Measurements from ENCODE around the gene TNKS2. TPM values are rescaled to one million over a fixed set of nuclear protein-coding genes. Genes with fewer than 3 reads are reported as not detected.
A peak's percentile ranks its signal among the peaks of the same experiment; 100 is the strongest.

TNKS2 gene
- total RNA-seq, 5 donors from 2014 or later (not counting 1 experiment from before 2014, with no cell fraction given), result 41.0 to 53.7 (median 47.6) TPM

DNA sequence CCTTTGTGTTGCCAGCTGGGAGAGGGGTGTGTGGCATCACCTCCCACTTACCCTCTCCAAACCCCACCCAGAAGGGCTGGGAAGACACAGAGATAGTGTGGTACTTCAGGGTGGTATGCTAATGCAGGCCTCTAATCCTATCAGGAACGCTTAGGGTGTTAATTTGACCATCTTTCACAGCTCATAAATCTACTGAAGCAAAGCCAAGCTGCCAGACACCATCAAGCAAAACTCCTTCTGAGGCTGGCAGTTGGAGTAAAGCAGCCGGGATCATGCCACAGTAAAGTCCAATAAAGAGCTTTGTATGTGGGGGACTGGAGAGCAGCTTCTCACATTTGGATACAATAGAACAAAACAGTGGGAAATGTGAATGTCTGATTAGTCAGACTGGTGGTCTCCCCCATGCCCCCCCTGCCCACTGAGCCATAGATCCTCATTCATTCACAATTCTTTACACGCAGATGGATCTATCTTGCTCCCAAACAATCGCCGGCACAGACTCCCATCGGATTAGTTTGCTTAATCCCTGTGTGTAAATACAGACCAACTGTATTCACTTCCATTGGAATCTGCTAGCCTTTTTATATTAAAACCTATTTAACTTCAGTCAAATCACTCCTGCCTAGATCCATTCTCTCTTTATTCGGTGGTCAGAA, 81.4 kb downstream of the TNKS2 start:
- H3K4me3 Mint-ChIP-seq, result no peak overlapping the region
- CTCF ChIA-PET, result no interaction called here
- no peaks in the 10 kb centered on the region for H3K36me3 ChIP-seq (ENCODE audit: control insufficient read depth in 2 of 2, extremely low read depth in 1 of 2, insufficient read depth in 1 of 2, low read length in 1 of 2)
- WGBS (ENCODE audit: insufficient coverage), result 83% methylated on average over 4 of the region's 7 CpGs
- H3K27me3 Mint-ChIP-seq, result no peaks in the 10 kb centered on the region
- H3K27ac Mint-ChIP-seq, result no peak overlapping the region
- no peaks in the 10 kb centered on the region for H3K4me1 ChIP-seq (ENCODE audit: control insufficient read depth in 1 of 2, extremely low read depth in 1 of 2, insufficient read depth in 2 of 2, low read length in 2 of 2)
- H3K4me1 Mint-ChIP-seq, result no peaks in the 10 kb centered on the region
- H3K27ac ChIP-seq (ENCODE audit: low read length), result no peak overlapping the region
- ATAC-seq (replicated peaks in 1 of 4) (no peak), DNase-seq (no peak)
- H3K27me3 ChIP-seq (replicated peaks in 1 of 2; ENCODE audit: control insufficient read depth in 2 of 2, extremely low read depth in 1 of 2, insufficient read depth in 2 of 2, low read length in 1 of 2), result no peaks in the 10 kb centered on the region
- peaks cover 0 to 7% (median 3%) of the 10 kb centered on the region in 3 donors for H3K9me3 Mint-ChIP-seq
- no peak overlapping the region for H3K4me3 ChIP-seq (ENCODE audit: control insufficient read depth in 1 of 2, extremely low read depth in 1 of 2, low read length in 1 of 2)
- POLR2A ChIA-PET, result interaction anchor here in 1 of 2 donors (0.6 kb wide), 1 partner anchor 629 kb away, joined by 3 read pairs; no protein-coding TSS in a partner anchor
- H3K36me3 Mint-ChIP-seq, result peaks cover 5% of the 10 kb centered on the region
- H3K9me3 ChIP-seq, result no peaks in the 10 kb centered on the region

DNA sequence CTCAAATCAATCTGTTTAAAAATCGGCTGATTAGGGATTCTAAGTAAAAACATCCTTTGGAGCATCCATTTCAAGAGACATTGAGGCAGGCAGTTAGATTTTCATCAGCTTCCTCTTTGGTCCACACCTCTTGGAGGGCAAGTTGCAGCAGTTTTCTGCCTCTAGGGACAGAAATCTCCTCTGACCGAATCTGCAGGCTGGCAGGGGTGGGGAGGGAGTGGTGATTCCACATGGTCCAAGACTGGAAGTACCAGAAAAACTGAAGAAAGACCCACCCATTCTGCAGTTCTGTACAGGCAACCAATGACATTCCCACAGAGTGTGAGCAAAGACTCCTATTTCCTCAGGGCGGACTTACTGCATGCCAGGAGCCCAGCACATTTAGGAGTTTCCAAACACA, 82.1 kb downstream of the TNKS2 start:
- no peaks in the 10 kb centered on the region for H3K4me1 Mint-ChIP-seq
- no peaks in the 10 kb centered on the region for H3K9me3 ChIP-seq
- H3K27me3 ChIP-seq (replicated peaks in 1 of 2; ENCODE audit: control insufficient read depth in 2 of 2, extremely low read depth in 1 of 2, insufficient read depth in 2 of 2, low read length in 1 of 2), result no peaks in the 10 kb centered on the region
- peaks cover 0 to 7% (median 3%) of the 10 kb centered on the region in 3 donors for H3K9me3 Mint-ChIP-seq
- WGBS (ENCODE audit: insufficient coverage), result 100% methylated on average over 1 of the region's 3 CpGs
- H3K36me3 ChIP-seq (ENCODE audit: control insufficient read depth in 2 of 2, extremely low read depth in 1 of 2, insufficient read depth in 1 of 2, low read length in 1 of 2), result no peaks in the 10 kb centered on the region
- H3K27ac ChIP-seq (ENCODE audit: low read length), result no peak overlapping the region
- no peak overlapping the region for H3K27ac Mint-ChIP-seq
- H3K27me3 Mint-ChIP-seq, result no peaks in the 10 kb centered on the region
- no peak for DNase-seq
- H3K4me3 Mint-ChIP-seq, result no peak overlapping the region
- CTCF ChIA-PET, result no interaction called here
- no peak for ATAC-seq (replicated peaks in 1 of 4)
- peaks cover 5% of the 10 kb centered on the region for H3K36me3 Mint-ChIP-seq
- POLR2A ChIA-PET, result interaction anchor here in 1 of 2 donors (0.6 kb wide), 2 partner anchors 51 to 630 kb away, joined by 3 to 4 read pairs; no protein-coding TSS in a partner anchor
- H3K4me1 ChIP-seq (ENCODE audit: control insufficient read depth in 1 of 2, extremely low read depth in 1 of 2, insufficient read depth in 2 of 2, low read length in 2 of 2), result no peaks in the 10 kb centered on the region
- H3K4me3 ChIP-seq (ENCODE audit: control insufficient read depth in 1 of 2, extremely low read depth in 1 of 2, low read length in 1 of 2), result no peak overlapping the region

DNA sequence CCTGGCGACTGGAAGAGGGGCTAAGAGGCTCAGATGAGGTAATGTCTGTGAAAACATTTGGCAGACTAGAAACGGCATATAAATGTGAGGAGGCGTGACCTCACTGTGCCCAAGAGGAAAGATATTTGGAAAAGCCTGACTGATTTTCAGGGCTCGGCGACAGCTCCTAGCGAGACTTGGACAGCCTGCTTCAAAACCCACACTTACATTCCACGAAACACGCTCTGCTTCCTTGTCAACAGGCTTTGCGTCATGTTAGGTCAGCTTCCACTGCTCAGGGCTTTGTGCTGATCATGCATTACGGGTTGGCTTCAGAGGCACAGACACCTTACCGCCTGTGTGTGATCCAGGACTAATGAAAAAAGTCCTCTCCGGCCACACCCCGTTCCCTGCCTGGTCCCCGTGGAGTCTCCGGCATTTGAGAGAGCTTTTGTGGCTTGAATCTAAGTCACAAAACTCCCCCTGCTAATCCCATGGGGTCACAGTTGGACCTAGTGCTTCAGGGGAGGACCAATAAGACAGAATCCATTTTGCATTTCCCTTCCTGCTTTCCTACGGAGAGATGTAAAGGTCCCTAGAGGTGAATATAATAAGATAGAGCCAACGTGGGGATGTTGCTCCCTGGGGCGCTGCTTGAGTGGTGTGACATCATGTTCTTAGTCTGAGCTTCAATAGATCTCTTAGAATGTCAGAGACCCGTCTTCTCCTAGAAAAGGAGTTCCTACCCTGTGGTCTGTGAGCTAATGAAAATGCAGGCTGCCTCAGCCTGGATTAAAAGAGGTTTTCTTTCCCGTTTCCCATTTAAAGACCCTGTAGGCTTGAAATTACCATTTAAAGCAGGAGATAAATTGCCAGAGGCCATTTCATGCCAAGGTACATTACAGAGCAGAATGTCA, 85.6 kb downstream of the TNKS2 start:
- Mint-ChIP-seq H3K9me3 (peaks cover 0 to 7% (median 3%) of the 10 kb centered on the region in 3 donors), H3K27ac (no peak overlapping the region), H3K36me3 (peaks cover 5% of the 10 kb centered on the region), H3K27me3 (no peaks in the 10 kb centered on the region), H3K4me3 (no peak overlapping the region), H3K4me1 (peaks cover 8 to 10% (median 9%) of the 10 kb centered on the region in 3 donors)
- WGBS (ENCODE audit: insufficient coverage), result 90% methylated on average over 20 of the region's 20 CpGs
- DNase-seq (no peak), ATAC-seq (replicated peaks in 1 of 4) (no peak)
- no peak overlapping the region for H3K27ac ChIP-seq (ENCODE audit: low read length)
- peaks cover 6 to 8% of the 10 kb centered on the region in 2 experiments for H3K4me1 ChIP-seq (ENCODE audit: control insufficient read depth in 1 of 2, extremely low read depth in 1 of 2, insufficient read depth in 2 of 2, low read length in 2 of 2)
- ChIA-PET CTCF (no interaction called here), POLR2A (interaction anchor here in 1 of 2 donors (0.7 kb wide), 1 partner anchor 20 kb away, joined by 5 read pairs; no protein-coding TSS in a partner anchor)
- H3K36me3 ChIP-seq (ENCODE audit: control insufficient read depth in 2 of 2, extremely low read depth in 1 of 2, insufficient read depth in 1 of 2, low read length in 1 of 2), result no peaks in the 10 kb centered on the region
- peaks cover 0 to 3% of the 10 kb centered on the region in 2 experiments for H3K27me3 ChIP-seq (replicated peaks in 1 of 2; ENCODE audit: control insufficient read depth in 2 of 2, extremely low read depth in 1 of 2, insufficient read depth in 2 of 2, low read length in 1 of 2)
- H3K4me3 ChIP-seq (ENCODE audit: control insufficient read depth in 1 of 2, extremely low read depth in 1 of 2, low read length in 1 of 2), result no peak overlapping the region
- no peaks in the 10 kb centered on the region for H3K9me3 ChIP-seq

DNA sequence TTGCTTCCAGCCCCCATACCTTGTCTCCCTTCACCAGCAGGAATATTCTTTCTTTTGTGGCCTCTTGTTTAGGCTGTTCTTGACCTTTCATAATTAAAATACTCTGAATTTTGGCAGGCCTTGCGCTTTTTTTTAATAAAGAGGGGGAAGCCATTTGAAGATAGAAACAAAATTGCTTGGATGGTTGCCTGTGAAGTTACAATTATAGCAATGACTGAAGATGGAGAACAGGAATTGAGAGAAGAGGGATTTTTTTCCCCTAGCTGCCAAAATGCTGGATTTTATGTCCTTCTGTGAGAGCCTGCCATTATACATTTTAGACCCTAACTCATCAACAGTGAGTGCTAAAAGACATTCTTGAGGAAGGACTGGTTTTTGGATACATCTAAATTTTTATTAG, 86.3 kb downstream of the TNKS2 start:
- H3K9me3 ChIP-seq, result no peaks in the 10 kb centered on the region
- H3K36me3 ChIP-seq (ENCODE audit: control insufficient read depth in 2 of 2, extremely low read depth in 1 of 2, insufficient read depth in 1 of 2, low read length in 1 of 2), result no peaks in the 10 kb centered on the region
- peaks cover 0 to 3% of the 10 kb centered on the region in 2 experiments for H3K27me3 ChIP-seq (replicated peaks in 1 of 2; ENCODE audit: control insufficient read depth in 2 of 2, extremely low read depth in 1 of 2, insufficient read depth in 2 of 2, low read length in 1 of 2)
- H3K27ac Mint-ChIP-seq, result no peak overlapping the region
- ChIA-PET CTCF (no interaction called here), POLR2A (no interaction called here)
- no peak overlapping the region for H3K4me3 ChIP-seq (ENCODE audit: control insufficient read depth in 1 of 2, extremely low read depth in 1 of 2, low read length in 1 of 2)
- no peak overlapping the region for H3K27ac ChIP-seq (ENCODE audit: low read length)
- H3K4me1 ChIP-seq (ENCODE audit: control insufficient read depth in 1 of 2, extremely low read depth in 1 of 2, insufficient read depth in 2 of 2, low read length in 2 of 2), result peaks cover 6 to 8% of the 10 kb centered on the region in 2 experiments
- H3K27me3 Mint-ChIP-seq, result peaks cover 3% of the 10 kb centered on the region in 2 donors
- H3K36me3 Mint-ChIP-seq, result peaks cover 5% of the 10 kb centered on the region
- no peak for DNase-seq
- 100% methylated on average over 1 of the region's 1 CpG for WGBS (ENCODE audit: insufficient coverage)
- H3K4me3 Mint-ChIP-seq, result no peak overlapping the region
- no peak for ATAC-seq (replicated peaks in 1 of 4)
- peaks cover 0 to 7% (median 3%) of the 10 kb centered on the region in 3 donors for H3K9me3 Mint-ChIP-seq
- H3K4me1 Mint-ChIP-seq, result peaks cover 9 to 13% (median 10%) of the 10 kb centered on the region in 3 donors

DNA sequence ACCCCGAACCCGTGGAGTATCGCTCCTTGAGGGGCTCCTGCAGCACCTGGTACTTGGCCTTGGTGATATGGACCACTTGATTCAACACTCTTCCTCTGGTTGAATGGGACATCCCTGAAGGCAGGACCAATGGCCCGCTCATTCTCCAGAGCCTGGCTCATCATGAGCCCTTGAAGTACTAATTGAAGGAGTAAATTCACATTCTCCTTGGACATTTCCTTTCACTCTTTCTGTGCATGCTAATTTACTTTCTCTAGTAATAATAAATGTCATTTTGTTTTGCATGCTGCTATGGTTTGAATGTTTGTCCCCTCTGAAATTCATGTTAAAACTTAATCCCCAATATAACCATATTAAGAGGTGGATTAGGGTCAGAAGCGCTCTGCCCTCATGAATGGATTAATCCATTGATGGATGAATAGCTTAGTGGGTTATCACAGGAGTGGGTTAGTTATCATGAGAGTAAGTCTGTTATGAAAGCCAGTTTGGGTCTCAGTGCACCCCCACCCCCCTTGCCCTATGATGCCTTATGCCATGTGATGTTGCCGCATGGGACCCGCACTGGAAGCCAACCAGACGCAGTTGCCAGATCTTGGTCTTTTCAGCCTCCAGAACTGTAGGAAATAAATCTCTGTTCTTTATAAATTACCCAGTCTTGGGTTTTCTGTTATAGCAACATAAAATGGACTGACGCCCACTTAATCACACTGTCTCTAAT, 87.3 kb downstream of the TNKS2 start:
- Histone ChIP-seq H3K9me3 (no peaks in the 10 kb centered on the region), H3K4me1 (ENCODE audit: control insufficient read depth in 1 of 2, extremely low read depth in 1 of 2, insufficient read depth in 2 of 2, low read length in 2 of 2) (peaks cover 6 to 8% of the 10 kb centered on the region in 2 experiments), H3K36me3 (ENCODE audit: control insufficient read depth in 2 of 2, extremely low read depth in 1 of 2, insufficient read depth in 1 of 2, low read length in 1 of 2) (no peaks in the 10 kb centered on the region), H3K4me3 (ENCODE audit: control insufficient read depth in 1 of 2, extremely low read depth in 1 of 2, low read length in 1 of 2) (no peak overlapping the region), H3K27me3 (replicated peaks in 1 of 2; ENCODE audit: control insufficient read depth in 2 of 2, extremely low read depth in 1 of 2, insufficient read depth in 2 of 2, low read length in 1 of 2) (peaks cover 0 to 6% of the 10 kb centered on the region in 2 experiments), H3K27ac (ENCODE audit: low read length) (no peak overlapping the region)
- ATAC-seq (replicated peaks in 1 of 4) (no peak), DNase-seq (no peak)
- ChIA-PET POLR2A (no interaction called here), CTCF (no interaction called here)
- Mint-ChIP-seq H3K9me3 (peaks cover 0 to 7% (median 3%) of the 10 kb centered on the region in 3 donors), H3K4me3 (no peak overlapping the region), H3K4me1 (peaks cover 9 to 14% (median 10%) of the 10 kb centered on the region in 3 donors), H3K27me3 (peaks cover 6 to 8% of the 10 kb centered on the region in 2 donors), H3K36me3 (peaks cover 5% of the 10 kb centered on the region), H3K27ac (no peak overlapping the region)
- WGBS (ENCODE audit: insufficient coverage), result 95% methylated on average over 3 of the region's 9 CpGs

GRCh38 chr10:91886954-91887271, 88.7 kb downstream of the TNKS2 start:
- Mint-ChIP-seq H3K4me1 (peaks cover 9 to 14% (median 10%) of the 10 kb centered on the region in 3 donors), H3K36me3 (no peaks in the 10 kb centered on the region), H3K4me3 (peak overlapping the region; percentile 89 to 91 (median 90)), H3K27ac (no peak overlapping the region), H3K27me3 (peaks cover 6 to 8% of the 10 kb centered on the region in 2 donors), H3K9me3 (no peaks in the 10 kb centered on the region)
- ATAC-seq (replicated peaks in 1 of 4), result no peak
- CTCF ChIA-PET, result interaction anchor here in 1 of 2 donors (0.8 to 1.0 kb wide), 3 partner anchors 20 to 35 kb away, joined by 3 to 6 read pairs (median 3); no protein-coding TSS in a partner anchor
- POLR2A ChIA-PET, result no interaction called here
- H3K27me3 ChIP-seq (replicated peaks in 1 of 2; ENCODE audit: control insufficient read depth in 2 of 2, extremely low read depth in 1 of 2, insufficient read depth in 2 of 2, low read length in 1 of 2), result peaks cover 0 to 6% of the 10 kb centered on the region in 2 experiments
- peak overlapping the region; percentile 56 to 88 for H3K4me3 ChIP-seq (ENCODE audit: control insufficient read depth in 1 of 2, extremely low read depth in 1 of 2, low read length in 1 of 2)
- peaks cover 6 to 8% of the 10 kb centered on the region in 2 experiments for H3K4me1 ChIP-seq (ENCODE audit: control insufficient read depth in 1 of 2, extremely low read depth in 1 of 2, insufficient read depth in 2 of 2, low read length in 2 of 2)
- H3K27ac ChIP-seq (ENCODE audit: low read length), result no peak overlapping the region
- no CpG with 5 or more reads among the region's 6 CpGs for WGBS (ENCODE audit: insufficient coverage)
- DNase-seq, result no peak
- no peaks in the 10 kb centered on the region for H3K9me3 ChIP-seq
- H3K36me3 ChIP-seq (ENCODE audit: control insufficient read depth in 2 of 2, extremely low read depth in 1 of 2, insufficient read depth in 1 of 2, low read length in 1 of 2), result no peaks in the 10 kb centered on the region

Measured in T-cell (primary cell).